ENCODE data around the gene SCRT2.

The SCRT2 gene

DNA sequence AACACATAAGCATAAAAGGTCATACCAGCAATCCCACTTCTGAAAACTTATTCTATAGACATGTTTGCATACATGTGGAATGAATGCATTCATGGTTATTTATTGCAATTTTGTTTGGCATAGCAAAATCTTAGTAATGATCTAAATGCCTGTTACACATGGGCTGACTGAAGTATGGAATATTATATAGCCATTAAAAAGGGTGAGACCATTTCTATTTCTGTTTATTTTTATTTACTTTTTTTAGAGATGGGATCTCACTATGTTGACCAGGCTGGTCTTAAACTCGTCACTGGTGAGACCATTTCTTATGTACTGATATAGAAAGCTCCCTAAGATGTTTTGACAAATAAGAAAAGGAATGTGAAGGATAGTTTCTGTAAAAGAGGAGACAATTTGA lies 14.3 kb upstream of the SCRT2 start:
- H3K4me1 Mint-ChIP-seq (ENCODE audit: low read depth), result no peaks in the 10 kb centered on the region
- peaks cover 24% of the 10 kb centered on the region for H3K27me3 Mint-ChIP-seq
- no peak overlapping the region for H3K27ac Mint-ChIP-seq
- no peak for DNase-seq
- H3K36me3 Mint-ChIP-seq (ENCODE audit: low read depth), result no peaks in the 10 kb centered on the region
- H3K4me3 Mint-ChIP-seq, result no peak overlapping the region
- H3K9me3 Mint-ChIP-seq, result no peaks in the 10 kb centered on the region

- H3K36me3 Mint-ChIP-seq (ENCODE audit: low read depth), result no peaks in the 10 kb centered on the region
- H3K27ac Mint-ChIP-seq, result no peak overlapping the region
- DNase-seq, result no peak
- H3K4me1 Mint-ChIP-seq (ENCODE audit: low read depth), result no peaks in the 10 kb centered on the region
- H3K27me3 Mint-ChIP-seq, result peaks cover 23% of the 10 kb centered on the region
- H3K9me3 Mint-ChIP-seq, result no peaks in the 10 kb centered on the region
- H3K4me3 Mint-ChIP-seq, result no peak overlapping the region
These were observed 13.7 kb upstream of the SCRT2 start for GRCh38 chr20:689348-689747.

DNA sequence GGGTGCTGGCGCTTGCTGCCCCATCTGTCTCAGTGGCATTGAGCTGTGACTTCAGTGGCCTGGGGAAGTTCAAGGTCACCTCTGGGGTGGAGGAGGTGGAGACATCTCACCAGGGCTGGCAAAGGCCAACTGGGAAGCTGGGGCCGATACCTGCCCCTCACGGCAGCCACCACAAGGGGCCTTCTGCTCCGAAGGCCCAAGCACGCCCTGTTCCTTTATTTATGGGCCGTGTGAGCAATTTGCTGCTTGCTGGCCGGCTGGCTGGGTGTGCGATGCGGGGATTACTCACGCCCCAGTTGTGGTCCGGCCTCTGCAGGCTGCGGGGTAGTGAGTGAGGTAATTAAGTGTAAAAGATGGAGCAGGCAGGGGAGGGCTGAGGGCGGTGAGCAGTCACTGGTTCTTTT lies 13.2 kb upstream of the SCRT2 start:
- no peak overlapping the region for H3K4me3 Mint-ChIP-seq
- no peaks in the 10 kb centered on the region for H3K9me3 Mint-ChIP-seq
- H3K27me3 Mint-ChIP-seq, result peaks cover 20% of the 10 kb centered on the region
- no peaks in the 10 kb centered on the region for H3K36me3 Mint-ChIP-seq (ENCODE audit: low read depth)
- H3K27ac Mint-ChIP-seq, result no peak overlapping the region
- DNase-seq, result no peak
- H3K4me1 Mint-ChIP-seq (ENCODE audit: low read depth), result no peaks in the 10 kb centered on the region

DNA sequence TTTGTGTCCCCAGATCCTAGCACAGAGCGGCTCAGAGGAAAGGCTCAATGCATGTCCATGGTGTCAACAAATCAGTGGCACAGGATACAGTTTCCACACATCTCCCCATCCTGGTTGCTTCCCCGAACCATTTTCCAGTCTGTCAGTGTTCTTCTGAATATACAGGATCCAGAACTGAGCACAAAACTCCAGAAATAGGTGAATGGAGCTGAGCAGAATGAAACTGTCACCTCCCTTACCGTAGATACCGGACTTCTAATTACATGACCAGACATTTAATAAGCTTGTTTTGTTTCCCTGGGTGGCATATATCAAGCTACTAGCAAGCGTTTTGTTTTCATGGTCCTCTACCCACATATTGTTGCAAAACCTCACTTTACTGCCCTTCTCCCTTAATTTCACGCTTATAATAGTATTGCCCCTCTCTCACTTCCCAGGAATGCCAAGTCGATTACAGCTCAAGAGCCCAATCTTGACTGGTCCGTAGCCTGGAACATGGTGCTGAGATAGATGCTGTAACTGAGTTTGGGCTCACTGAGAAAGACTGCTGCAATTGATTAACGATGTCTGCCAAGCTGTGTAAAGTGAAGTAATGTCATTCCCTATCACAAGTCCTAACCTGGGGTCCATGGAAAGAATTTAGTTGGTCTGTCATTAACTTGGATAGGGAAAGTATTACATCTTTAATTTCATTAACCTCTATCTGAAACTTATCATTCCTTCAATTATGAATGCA lies 12.0 kb upstream of the SCRT2 start:
- Mint-ChIP-seq H3K4me1 (ENCODE audit: low read depth) (no peaks in the 10 kb centered on the region), H3K4me3 (no peak overlapping the region), H3K27ac (no peak overlapping the region), H3K36me3 (ENCODE audit: low read depth) (no peaks in the 10 kb centered on the region), H3K9me3 (no peaks in the 10 kb centered on the region), H3K27me3 (peaks cover 21% of the 10 kb centered on the region)
- DNase-seq, result no peak

DNA sequence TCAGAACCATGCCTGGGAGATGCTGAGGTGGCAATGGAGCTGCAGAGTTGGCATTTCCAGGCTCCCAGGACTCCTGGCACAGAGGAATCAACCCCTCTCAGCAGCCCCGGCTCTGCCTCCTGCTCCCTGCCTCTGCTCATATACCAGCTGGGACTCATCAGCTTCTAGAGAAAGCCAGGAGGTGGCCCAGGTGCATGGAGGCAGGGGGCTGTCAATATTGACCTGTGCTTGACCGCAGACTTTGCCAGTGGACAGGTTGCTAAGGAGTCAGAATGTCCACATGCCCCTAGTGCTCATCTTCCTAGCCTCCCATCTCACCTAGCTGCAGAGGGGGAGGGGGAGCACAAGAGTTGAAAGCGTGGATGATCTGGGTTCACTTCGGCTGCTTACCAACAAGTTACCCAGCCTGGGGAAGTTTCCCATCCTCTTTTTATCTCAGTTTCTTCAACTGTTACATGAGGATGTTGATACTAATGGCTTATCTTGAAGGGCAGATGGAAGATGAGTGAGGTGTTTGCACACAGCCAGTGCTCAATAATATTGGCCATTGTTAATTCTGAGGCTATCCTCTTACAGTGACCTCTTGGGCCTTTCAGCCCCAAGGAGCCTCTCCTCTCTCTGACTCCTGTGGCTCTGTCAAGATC lies 9.2 kb upstream of the SCRT2 start:
- Mint-ChIP-seq H3K36me3 (ENCODE audit: low read depth) (no peaks in the 10 kb centered on the region), H3K4me3 (no peak overlapping the region), H3K9me3 (no peaks in the 10 kb centered on the region), H3K4me1 (ENCODE audit: low read depth) (no peaks in the 10 kb centered on the region), H3K27ac (no peak overlapping the region), H3K27me3 (peaks cover 34% of the 10 kb centered on the region)
- no peak for DNase-seq

DNA sequence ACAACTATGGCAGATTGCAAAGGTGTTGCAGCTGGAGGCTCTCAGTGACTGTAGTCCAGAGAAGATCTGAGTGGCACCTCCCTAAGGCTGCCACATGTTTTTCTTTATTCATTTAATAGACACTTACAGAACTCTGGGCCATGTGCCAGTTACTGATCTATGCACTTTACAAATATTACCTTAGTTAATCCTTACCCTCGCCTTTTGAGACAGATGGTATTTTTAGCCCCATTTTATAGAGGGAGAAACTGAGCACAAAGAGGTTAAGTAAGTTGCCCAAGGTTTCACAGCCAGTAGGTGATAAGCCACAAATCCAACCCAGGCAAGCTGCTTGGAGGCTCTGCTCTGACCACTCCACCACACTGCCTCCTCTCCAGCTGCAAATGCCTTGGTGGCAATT lies 6.5 kb upstream of the SCRT2 start:
- no peak overlapping the region for H3K4me3 Mint-ChIP-seq
- DNase-seq, result no peak
- no peaks in the 10 kb centered on the region for H3K4me1 Mint-ChIP-seq (ENCODE audit: low read depth)
- H3K27me3 Mint-ChIP-seq, result peaks cover 45% of the 10 kb centered on the region
- H3K9me3 Mint-ChIP-seq, result no peaks in the 10 kb centered on the region
- H3K27ac Mint-ChIP-seq, result no peak overlapping the region
- no peaks in the 10 kb centered on the region for H3K36me3 Mint-ChIP-seq (ENCODE audit: low read depth)

DNA sequence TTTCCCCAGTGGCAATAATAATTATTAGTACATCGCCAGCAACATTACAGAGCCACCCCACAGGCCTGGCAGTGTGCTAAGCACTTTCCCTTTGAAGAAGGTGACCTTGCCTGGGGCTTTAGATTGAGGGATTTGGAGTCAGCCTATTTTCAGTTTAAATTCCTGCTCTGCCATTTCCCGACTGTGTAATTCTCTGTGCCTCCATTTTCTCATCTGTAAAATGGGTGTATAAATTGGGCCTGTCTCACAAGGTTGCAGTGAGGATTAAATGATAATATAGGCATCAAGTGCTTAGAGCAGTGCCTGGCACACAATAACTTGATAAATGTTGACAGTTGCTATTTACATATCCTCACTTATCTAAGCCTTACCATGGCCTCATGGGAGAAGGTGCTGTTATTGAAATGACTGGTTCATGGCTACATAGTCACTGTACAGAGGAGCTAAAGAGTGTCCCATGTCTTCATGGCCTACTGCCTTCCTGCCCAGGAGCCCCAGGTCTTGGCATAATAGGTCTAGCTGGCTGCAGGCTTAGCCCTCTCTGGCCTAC lies 5.1 kb upstream of the SCRT2 start:
- peaks cover 56% of the 10 kb centered on the region for H3K27me3 Mint-ChIP-seq

GRCh38 chr20:677957-678356 lies 2.4 kb upstream of the SCRT2 start:
- Mint-ChIP-seq H3K9me3 (no peaks in the 10 kb centered on the region), H3K27me3 (peaks cover 78% of the 10 kb centered on the region), H3K36me3 (ENCODE audit: low read depth) (no peaks in the 10 kb centered on the region), H3K4me3 (no peak overlapping the region), H3K4me1 (ENCODE audit: low read depth) (peaks cover 6% of the 10 kb centered on the region), H3K27ac (no peak overlapping the region)
- DNase-seq, result no peak

More for the DNA sequence above, 5.1 kb upstream of the SCRT2 start:
- DNase-seq, result no peak
- no peaks in the 10 kb centered on the region for H3K36me3 Mint-ChIP-seq (ENCODE audit: low read depth)
- H3K9me3 Mint-ChIP-seq, result no peaks in the 10 kb centered on the region
- H3K4me1 Mint-ChIP-seq (ENCODE audit: low read depth), result peaks cover 4% of the 10 kb centered on the region
- no peak overlapping the region for H3K27ac Mint-ChIP-seq
- H3K4me3 Mint-ChIP-seq, result no peak overlapping the region

- no peak for DNase-seq
- no peaks in the 10 kb centered on the region for H3K36me3 Mint-ChIP-seq (ENCODE audit: low read depth)
- H3K27ac Mint-ChIP-seq, result no peak overlapping the region
- peaks cover 6% of the 10 kb centered on the region for H3K4me1 Mint-ChIP-seq (ENCODE audit: low read depth)
- H3K4me3 Mint-ChIP-seq, result no peak overlapping the region
- H3K9me3 Mint-ChIP-seq, result no peaks in the 10 kb centered on the region
- H3K27me3 Mint-ChIP-seq, result peaks cover 81% of the 10 kb centered on the region
These were observed 1.4 kb upstream of the SCRT2 start for GRCh38 chr20:676967-677366.

GRCh38 chr20:676315-676937 lies 824 bp upstream of the SCRT2 start:
- H3K27me3 Mint-ChIP-seq, result peaks cover 84% of the 10 kb centered on the region
- H3K27ac Mint-ChIP-seq, result no peak overlapping the region
- no peaks in the 10 kb centered on the region for H3K9me3 Mint-ChIP-seq

DNA sequence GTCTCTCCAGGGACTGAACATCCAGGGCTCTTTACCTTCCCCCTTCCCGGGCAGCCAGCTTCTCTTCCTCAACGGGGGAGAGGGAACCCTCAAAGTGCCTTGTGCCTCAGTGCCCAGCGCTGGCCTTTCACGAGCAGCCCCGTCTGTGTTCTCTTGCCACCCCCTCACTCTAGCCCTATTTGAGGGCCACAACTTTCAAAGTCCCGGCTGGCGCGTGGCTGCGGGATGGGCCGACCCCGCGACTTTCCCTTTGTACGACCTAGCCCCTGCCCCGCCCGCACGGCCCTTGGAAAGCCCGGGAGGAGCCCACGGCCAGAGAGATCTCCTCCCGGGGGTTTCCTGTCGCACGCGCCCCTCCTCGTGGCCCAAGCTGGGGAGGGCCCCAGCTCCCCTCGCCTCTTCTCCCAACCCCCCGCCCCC lies 559 bp downstream of the SCRT2 start:
- peaks cover 6% of the 10 kb centered on the region for H3K4me1 Mint-ChIP-seq (ENCODE audit: low read depth)
- no peak for DNase-seq
- H3K27me3 Mint-ChIP-seq, result peaks cover 94% of the 10 kb centered on the region
- no peak overlapping the region for H3K4me3 Mint-ChIP-seq
- H3K9me3 Mint-ChIP-seq, result no peaks in the 10 kb centered on the region
- H3K36me3 Mint-ChIP-seq (ENCODE audit: low read depth), result no peaks in the 10 kb centered on the region
- H3K27ac Mint-ChIP-seq, result no peak overlapping the region

More at GRCh38 chr20:676315-676937, 824 bp upstream of the SCRT2 start:
- Mint-ChIP-seq H3K36me3 (ENCODE audit: low read depth) (no peaks in the 10 kb centered on the region), H3K4me1 (ENCODE audit: low read depth) (peaks cover 6% of the 10 kb centered on the region), H3K4me3 (no peak overlapping the region)
- DNase-seq, result no peak

- no peak for DNase-seq
- no peaks in the 10 kb centered on the region for H3K36me3 Mint-ChIP-seq (ENCODE audit: low read depth)
- no peak overlapping the region for H3K4me3 Mint-ChIP-seq
- H3K27me3 Mint-ChIP-seq, result peaks cover 86% of the 10 kb centered on the region
- no peaks in the 10 kb centered on the region for H3K9me3 Mint-ChIP-seq
- H3K4me1 Mint-ChIP-seq (ENCODE audit: low read depth), result peaks cover 6% of the 10 kb centered on the region
- H3K27ac Mint-ChIP-seq, result no peak overlapping the region
These were observed 2.0 kb downstream of the SCRT2 start for GRCh38 chr20:673603-674001.

GRCh38 chr20:672963-673602 lies 2.5 kb downstream of the SCRT2 start:
- H3K4me3 Mint-ChIP-seq, result no peak overlapping the region
- no peaks in the 10 kb centered on the region for H3K9me3 Mint-ChIP-seq
- H3K36me3 Mint-ChIP-seq (ENCODE audit: low read depth), result no peaks in the 10 kb centered on the region
- no peak overlapping the region for H3K27ac Mint-ChIP-seq
- no peak for DNase-seq
- H3K4me1 Mint-ChIP-seq (ENCODE audit: low read depth), result peaks cover 6% of the 10 kb centered on the region
- peaks cover 85% of the 10 kb centered on the region for H3K27me3 Mint-ChIP-seq

- H3K9me3 Mint-ChIP-seq, result no peaks in the 10 kb centered on the region
- peaks cover 83% of the 10 kb centered on the region for H3K27me3 Mint-ChIP-seq
- H3K27ac Mint-ChIP-seq, result no peak overlapping the region
- H3K4me3 Mint-ChIP-seq, result no peak overlapping the region
- H3K4me1 Mint-ChIP-seq (ENCODE audit: low read depth), result peaks cover 6% of the 10 kb centered on the region
- H3K36me3 Mint-ChIP-seq (ENCODE audit: low read depth), result no peaks in the 10 kb centered on the region
- no peak for DNase-seq
These were observed 4.2 kb downstream of the SCRT2 start for GRCh38 chr20:671252-672030.
